Peyer's patch (tissue), 4 donors: Measurements from ENCODE around the gene ARHGAP40.

Source experiments
- CTCF ChIP-seq, 6 experiments: fragments of 450-650 bp in 4 of 6; fragments of 200-600 bp in 2 of 6; sonication (generic) in 1 of 6; IDR thresholded peaks; one replicate each; pipeline ENCODE4 v1.5.1; 2017 to 2019; ENCODE audit warnings: antibody characterized with exemption in 6 of 6, mild to moderate bottlenecking in 3 of 6, moderate library complexity in 1 of 6
- POLR2A ChIP-seq, 2 donors: fragments of 450-650 bp; IDR thresholded peaks; one replicate each; pipeline ENCODE4 v1.5.1; 2017; ENCODE audit warnings: antibody characterized with exemption in 2 of 2, mild to moderate bottlenecking in 2 of 2, moderate library complexity in 2 of 2

DNA sequence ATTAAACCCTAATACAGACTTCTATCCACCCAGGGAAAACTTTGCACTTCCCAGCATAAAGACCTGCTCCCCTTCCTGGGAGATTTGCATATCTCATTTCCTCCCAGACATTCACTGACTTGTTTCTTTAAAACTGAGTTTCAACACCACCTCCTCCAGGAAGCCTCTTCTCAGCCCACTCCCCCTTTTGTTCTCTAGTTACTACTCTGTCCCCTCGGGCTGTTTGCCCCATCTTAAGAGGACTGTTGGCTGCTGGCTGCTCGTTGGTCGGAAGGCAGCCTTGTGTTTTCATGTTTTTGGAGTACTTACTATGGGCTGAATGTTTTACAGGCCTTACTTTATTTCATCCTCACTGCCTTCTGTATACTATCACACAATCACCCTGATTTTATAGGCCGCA lies 6.6 kb downstream of the ARHGAP40 start:
- TF ChIP-seq CTCF (IDR thresholded peaks at IDR 0.05), result no peak
- no peak for TF ChIP-seq POLR2A (IDR thresholded peaks at IDR 0.05)
